HepG2 (cell line): Measurements from ENCODE around the gene TNFRSF11A. TPM values are rescaled to one million over a fixed set of nuclear protein-coding genes. Genes with fewer than 3 reads are reported as not detected.

Experiments
- ATF1 ChIP-seq: IDR thresholded peaks from 2 replicates; pipeline ENCODE4 v1.6.1; 2016; ENCODE audit warnings: mild to moderate bottlenecking, control low read depth
- ELF1 ChIP-seq: sonication (generic); formaldehyde crosslinking; IDR thresholded peaks from 2 replicates; pipeline ENCODE4 v1.4.0; 2020; ENCODE audit warnings: missing genetic modification reagents
- FOXA3 ChIP-seq: IDR thresholded peaks from 2 replicates; pipeline ENCODE4 v1.6.1; 2016; ENCODE audit warnings: missing genetic modification reagents, missing compliant biosample characterization
- KLF11 ChIP-seq: IDR thresholded peaks from 2 replicates; pipeline ENCODE4 v1.6.1; 2016; ENCODE audit warnings: missing compliant biosample characterization
- MYC ChIP-seq: sonication (generic); formaldehyde crosslinking; IDR thresholded peaks from 2 replicates; pipeline ENCODE4 v1.9.0; 2021; ENCODE audit warnings: missing genetic modification reagents, borderline replicate concordance
- NFYB ChIP-seq: sonication (generic); formaldehyde crosslinking; IDR thresholded peaks from 2 replicates; pipeline ENCODE4 v1.4.0; 2020; ENCODE audit warnings: missing genetic modification reagents
- PAX8 ChIP-seq: sonication (generic); formaldehyde crosslinking; IDR thresholded peaks from 2 replicates; pipeline ENCODE4 v1.8.0; 2022; ENCODE audit warnings: mild to moderate bottlenecking, missing genetic modification reagents, borderline replicate concordance
- RFXAP ChIP-seq: sonication (generic); formaldehyde crosslinking; IDR thresholded peaks from 2 replicates; pipeline ENCODE4 v1.4.0; 2020; ENCODE audit warnings: missing genetic modification reagents, borderline replicate concordance
- ZFP62 ChIP-seq: sonication (generic); formaldehyde crosslinking; IDR thresholded peaks from 2 replicates; pipeline ENCODE4 v1.4.0; 2020; ENCODE audit warnings: missing genetic modification reagents
- ZNF124 ChIP-seq: sonication (generic); formaldehyde crosslinking; IDR thresholded peaks from 2 replicates; pipeline ENCODE4 v1.4.0; 2020; ENCODE audit warnings: missing genetic modification reagents
- ZNF24 ChIP-seq: fragments of 450-650 bp; IDR thresholded peaks from 2 replicates; pipeline ENCODE4 v1.6.1; 2017; ENCODE audit warnings: antibody characterized with exemption, mild to moderate bottlenecking
- ZNF407 ChIP-seq: sonication (generic); formaldehyde crosslinking; IDR thresholded peaks from one replicate; pipeline ENCODE4 v1.5.1; 2020; ENCODE audit warnings: mild to moderate bottlenecking, missing genetic modification reagents; ENCODE audit errors: not compliant biosample characterization
- ZNF431 ChIP-seq: sonication (generic); formaldehyde crosslinking; IDR thresholded peaks from 2 replicates; pipeline ENCODE4 v1.9.0; 2022; ENCODE audit warnings: missing genetic modification reagents, low read depth, mild to moderate bottlenecking, borderline replicate concordance
- ZNF496 ChIP-seq: sonication (generic); formaldehyde crosslinking; IDR thresholded peaks from 2 replicates; pipeline ENCODE4 v1.8.1; 2023; ENCODE audit warnings: mild to moderate bottlenecking, moderate library complexity, missing genetic modification reagents; ENCODE audit not compliant: insufficient replicate concordance
- ZNF639 ChIP-seq: conservative IDR thresholded peaks from 2 replicates; pipeline ENCODE4 v1.6.1; 2018; ENCODE audit warnings: missing genetic modification reagents
- ZNF75D ChIP-seq: sonication (generic); formaldehyde crosslinking; IDR thresholded peaks from 2 replicates; pipeline ENCODE4 v1.8.1; 2023; ENCODE audit warnings: missing genetic modification reagents, mild to moderate bottlenecking, borderline replicate concordance
- ZNF800 ChIP-seq: sonication (generic); formaldehyde crosslinking; IDR thresholded peaks from 2 replicates; pipeline ENCODE4 v1.4.0; 2020; ENCODE audit warnings: missing genetic modification reagents
- ZSCAN21 ChIP-seq: sonication (generic); formaldehyde crosslinking; IDR thresholded peaks from 2 replicates; pipeline ENCODE4 v1.8.0; 2022; ENCODE audit warnings: mild to moderate bottlenecking, missing genetic modification reagents, moderate library complexity, borderline replicate concordance
- polyA plus RNA-seq, 8 experiments: library from polyadenylated mRNA; depleted of rRNA in 3 of 8; stranded (reverse) in 7 of 8; unstranded in 1 of 8; fragments of >200 nt; fragmentation: Illumina TruSeq in 4 of 8; extraction: Trizol in 4 of 8; gene quantifications; 2 replicates each; pipeline versions ENCODE4 v1.2.1 to v1.2.3, GENCODE V29; 2011 to 2016; ENCODE audit warnings: low read depth in 4 of 8, missing spikeins in 1 of 8, mixed read lengths in 1 of 8; ENCODE audit not compliant: insufficient read depth in 1 of 8
- total RNA-seq, 5 experiments: library from RNA; depleted of rRNA; stranded (reverse); fragments of >200 nt; fragmentation: Illumina TruSeq; extraction: Trizol; gene quantifications; 2 replicates each; pipeline ENCODE4 v1.2.3, GENCODE V29; 2016; ENCODE audit warnings: low read depth in 1 of 5
- TF ChIP-seq, protein P1 (sequence below): sonication (generic); formaldehyde crosslinking; IDR thresholded peaks from 2 replicates; pipeline ENCODE4 v1.5.0; 2020; ENCODE audit warnings: missing genetic modification reagents

Gene TNFRSF11A
- total and polyA plus RNA-seq, 2 of the 13 experiments (the other 11 are each of a cell fraction or from before 2014, with no cell fraction given) = 4.6 to 6.4 TPM

DNA sequence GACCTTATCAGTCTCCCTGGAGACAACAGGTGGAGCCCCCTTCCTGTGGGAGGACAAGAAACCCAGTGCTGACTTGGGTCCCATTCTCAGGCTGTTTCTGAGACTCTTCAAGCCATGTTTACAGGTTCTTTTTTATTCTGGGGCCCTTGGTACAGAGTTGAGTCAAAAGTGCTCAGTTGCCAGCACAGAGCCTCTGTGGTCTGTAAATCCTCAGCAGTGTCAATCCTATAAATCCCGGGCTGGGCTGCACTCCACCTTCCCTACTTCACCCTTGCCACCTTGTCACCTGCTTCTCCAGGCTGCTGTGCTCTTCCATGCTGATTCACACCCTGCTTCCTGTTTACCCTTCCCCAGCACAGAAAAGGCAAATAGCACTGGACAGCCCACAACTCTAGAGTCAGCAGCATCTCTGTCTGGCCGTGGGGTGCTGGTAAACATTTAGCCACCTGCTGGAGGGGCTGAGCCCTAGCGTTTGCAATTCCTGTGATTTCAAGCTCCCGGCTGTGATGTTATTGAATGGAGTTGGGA lies 74.7 kb downstream of the TNFRSF11A start (continued):
- TF ChIP-seq ZNF639 (no peak), ELF1 (CRISPR knock-in tag) (peak; percentile 76), FOXA3 (CRISPR knock-in tag) (peak; percentile 85), ZFP62 (CRISPR knock-in tag) (no peak), ZNF124 (0 out of 2 replicates have a peak, but pooled peaks have one; percentile 30), ZNF24 (no peak), ZNF496 (CRISPR knock-in tag) (no peak), KLF11 (CRISPR knock-in tag) (no peak), MYC (CRISPR knock-in tag) (peak; percentile 41; the same call in 1 of the 2 replicates), ATF1 (CRISPR knock-in tag) (no peak), PAX8 (CRISPR knock-in tag) (no peak), NFYB (CRISPR knock-in tag) (no peak), RFXAP (no peak), ZNF75D (CRISPR knock-in tag) (no peak), ZSCAN21 (CRISPR knock-in tag) (0 out of 2 replicates have a peak, but pooled peaks have one; percentile 30), ZNF407 (CRISPR knock-in tag) (no peak), ZNF431 (CRISPR knock-in tag) (0 out of 2 replicates have a peak, but pooled peaks have one; percentile 56), ZNF800 (CRISPR knock-in tag) (no peak)
- TF ChIP-seq, protein P1, sequence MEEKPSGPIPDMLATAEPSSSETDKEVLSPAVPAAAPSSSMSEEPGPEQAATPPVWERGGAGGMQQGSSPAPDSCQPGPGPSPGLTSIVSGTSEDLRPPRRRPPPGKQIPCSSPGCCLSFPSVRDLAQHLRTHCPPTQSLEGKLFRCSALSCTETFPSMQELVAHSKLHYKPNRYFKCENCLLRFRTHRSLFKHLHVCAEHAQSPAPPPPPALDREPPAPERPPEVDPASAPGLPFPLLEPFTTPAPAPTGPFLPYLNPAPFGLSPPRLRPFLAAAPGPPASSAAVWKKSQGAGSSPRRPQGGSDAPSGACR (CRISPR knock-in tag) = no peak
